HepG2 (cell line): ENCODE data around the gene PROC. TPM values are rescaled to one million over a fixed set of nuclear protein-coding genes. Genes with fewer than 3 reads are reported as not detected.

Experiments used
- BHLHE40 ChIP-seq: IDR thresholded peaks from 2 replicates; pipeline ENCODE4 v1.6.1; 2011; ENCODE audit warnings: low read length, improper control_type of control experiment
- CREM ChIP-seq, 2 experiments: sonication (generic) in 1 of 2; formaldehyde crosslinking in 1 of 2; IDR thresholded peaks; 2 replicates each; pipeline versions ENCODE4 v1.4.0 to v1.6.1; 2016 to 2020; ENCODE audit warnings: antibody characterized with exemption in 1 of 2, mild to moderate bottlenecking in 1 of 2, missing genetic modification reagents in 1 of 2
- HDAC2 ChIP-seq: sonication (generic); formaldehyde crosslinking; IDR thresholded peaks from 2 replicates; pipeline ENCODE4 v1.4.0; 2020; ENCODE audit warnings: missing genetic modification reagents
- NFKB2 ChIP-seq: sonication (generic); formaldehyde crosslinking; IDR thresholded peaks from 2 replicates; pipeline ENCODE4 v1.4.0; 2020; ENCODE audit warnings: missing genetic modification reagents, borderline replicate concordance
- PHF8 ChIP-seq: sonication (generic); formaldehyde crosslinking; IDR thresholded peaks from 2 replicates; pipeline ENCODE4 v1.5.0; 2020; ENCODE audit warnings: missing genetic modification reagents
- RARG ChIP-seq: sonication (generic); formaldehyde crosslinking; IDR thresholded peaks from 2 replicates; pipeline ENCODE4 v1.4.0; 2020; ENCODE audit warnings: low read depth, mild to moderate bottlenecking, missing genetic modification reagents
- SAFB2 ChIP-seq: sonication (generic); formaldehyde crosslinking; IDR thresholded peaks from 2 replicates; pipeline ENCODE4 v1.5.1; 2020; ENCODE audit warnings: missing genetic modification reagents, low read depth, mild to moderate bottlenecking, borderline replicate concordance
- ZC3H4 ChIP-seq: sonication (generic); formaldehyde crosslinking; IDR thresholded peaks from 2 replicates; pipeline ENCODE4 v1.4.0; 2020; ENCODE audit warnings: missing genetic modification reagents, borderline replicate concordance
- ZFP1 ChIP-seq: IDR thresholded peaks from 2 replicates; pipeline ENCODE4 v1.6.1; 2016
- ZFY ChIP-seq: sonication (generic); formaldehyde crosslinking; IDR thresholded peaks from 2 replicates; pipeline ENCODE4 v1.4.0; 2020; ENCODE audit warnings: missing genetic modification reagents
- ZNF180 ChIP-seq: sonication (generic); formaldehyde crosslinking; IDR thresholded peaks from 2 replicates; pipeline ENCODE4 v1.4.0; 2020; ENCODE audit warnings: low read depth, missing genetic modification reagents, borderline replicate concordance
- ZNF317 ChIP-seq: sonication (generic); formaldehyde crosslinking; IDR thresholded peaks from 2 replicates; pipeline ENCODE4 v1.5.0; 2020; ENCODE audit warnings: mild to moderate bottlenecking, missing genetic modification reagents
- ZNF703 ChIP-seq: sonication (generic); formaldehyde crosslinking; IDR thresholded peaks from 2 replicates; pipeline ENCODE4 v1.5.1; 2020; ENCODE audit warnings: missing genetic modification reagents, mild to moderate bottlenecking, moderate library complexity, borderline replicate concordance
- ZNF747 ChIP-seq: sonication (generic); formaldehyde crosslinking; IDR thresholded peaks from 2 replicates; pipeline ENCODE4 v1.8.1; 2023; ENCODE audit warnings: missing genetic modification reagents, mild to moderate bottlenecking, borderline replicate concordance
- ZNF775 ChIP-seq: sonication (generic); formaldehyde crosslinking; IDR thresholded peaks from 2 replicates; pipeline ENCODE4 v1.4.0; 2020; ENCODE audit warnings: missing genetic modification reagents, mild to moderate bottlenecking, moderate library complexity, borderline replicate concordance
- ZNF776 ChIP-seq: sonication (generic); formaldehyde crosslinking; IDR thresholded peaks from 2 replicates; pipeline ENCODE4 v1.4.0; 2020; ENCODE audit warnings: mild to moderate bottlenecking, missing genetic modification reagents
- polyA plus RNA-seq, 8 experiments: library from polyadenylated mRNA; depleted of rRNA in 3 of 8; stranded (reverse) in 7 of 8; unstranded in 1 of 8; fragments of >200 nt; fragmentation: Illumina TruSeq in 4 of 8; extraction: Trizol in 4 of 8; gene quantifications; 2 replicates each; pipeline versions ENCODE4 v1.2.1 to v1.2.3, GENCODE V29; 2011 to 2016; ENCODE audit warnings: low read depth in 4 of 8, missing spikeins in 1 of 8, mixed read lengths in 1 of 8; ENCODE audit not compliant: insufficient read depth in 1 of 8
- total RNA-seq, 5 experiments: library from RNA; depleted of rRNA; stranded (reverse); fragments of >200 nt; fragmentation: Illumina TruSeq; extraction: Trizol; gene quantifications; 2 replicates each; pipeline ENCODE4 v1.2.3, GENCODE V29; 2016; ENCODE audit warnings: low read depth in 1 of 5
- TF ChIP-seq, protein P1 (sequence below): sonication (generic); formaldehyde crosslinking; IDR thresholded peaks from 2 replicates; pipeline ENCODE4 v1.4.0; 2020; ENCODE audit warnings: missing genetic modification reagents, borderline replicate concordance
- TF ChIP-seq, protein P2 (sequence below): IDR thresholded peaks from 2 replicates; pipeline ENCODE4 v1.6.1; 2016
- TF ChIP-seq, protein P3 (sequence below): fragments of 450-650 bp; IDR thresholded peaks from 2 replicates; pipeline ENCODE4 v1.6.1; 2017; ENCODE audit warnings: mild to moderate bottlenecking
- TF ChIP-seq, protein P4 (sequence below): sonication (generic); formaldehyde crosslinking; IDR thresholded peaks from 2 replicates; pipeline ENCODE4 v1.5.0; 2020; ENCODE audit warnings: missing genetic modification reagents

The PROC gene
- total and polyA plus RNA-seq, 2 of the 13 experiments (the other 11 are each of a cell fraction or from before 2014, with no cell fraction given) = 134 to 185 TPM

DNA sequence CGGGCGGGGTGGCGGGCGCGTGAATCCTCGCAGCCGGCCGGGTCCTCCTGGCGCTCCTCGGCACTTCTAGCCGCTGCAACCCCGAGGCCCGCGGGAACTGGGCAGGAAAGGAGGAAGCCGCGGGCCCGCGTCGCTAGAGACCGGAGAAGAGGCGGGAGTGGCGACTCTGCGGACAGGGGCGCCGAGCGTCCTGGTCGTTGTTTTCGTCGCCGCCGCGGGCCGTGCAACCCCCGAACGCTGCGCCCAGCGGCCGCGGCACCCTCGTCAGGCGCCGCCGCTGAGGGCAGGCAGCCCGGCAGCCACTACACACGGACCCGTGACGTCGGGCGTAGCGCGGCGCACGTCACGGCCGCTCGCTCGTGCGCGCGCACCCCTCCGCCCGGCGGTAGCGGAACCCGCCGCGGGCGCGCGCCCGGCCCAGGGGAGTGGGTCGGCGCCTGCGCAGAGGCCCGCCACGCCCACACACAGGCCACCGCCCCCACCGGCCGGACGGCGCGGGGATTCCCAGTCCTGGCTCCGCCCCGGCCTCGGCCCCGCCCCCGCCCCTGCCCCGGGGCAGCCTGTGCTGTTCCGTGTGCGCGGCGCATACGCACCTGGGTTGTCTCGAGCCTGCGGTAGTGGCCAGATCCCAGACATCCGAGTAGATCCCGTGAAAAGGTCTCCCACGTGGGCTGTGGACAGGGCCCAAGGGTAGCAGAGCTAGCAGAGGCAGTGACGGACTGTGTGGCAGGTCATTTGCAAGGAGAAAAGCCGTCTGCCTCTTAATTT, 30.4 kb upstream of the PROC start, which contains the start of gene MAP3K2 (continued):
- TF ChIP-seq PHF8 (CRISPR knock-in tag) = peak; percentile 90
- TF ChIP-seq, protein P1, sequence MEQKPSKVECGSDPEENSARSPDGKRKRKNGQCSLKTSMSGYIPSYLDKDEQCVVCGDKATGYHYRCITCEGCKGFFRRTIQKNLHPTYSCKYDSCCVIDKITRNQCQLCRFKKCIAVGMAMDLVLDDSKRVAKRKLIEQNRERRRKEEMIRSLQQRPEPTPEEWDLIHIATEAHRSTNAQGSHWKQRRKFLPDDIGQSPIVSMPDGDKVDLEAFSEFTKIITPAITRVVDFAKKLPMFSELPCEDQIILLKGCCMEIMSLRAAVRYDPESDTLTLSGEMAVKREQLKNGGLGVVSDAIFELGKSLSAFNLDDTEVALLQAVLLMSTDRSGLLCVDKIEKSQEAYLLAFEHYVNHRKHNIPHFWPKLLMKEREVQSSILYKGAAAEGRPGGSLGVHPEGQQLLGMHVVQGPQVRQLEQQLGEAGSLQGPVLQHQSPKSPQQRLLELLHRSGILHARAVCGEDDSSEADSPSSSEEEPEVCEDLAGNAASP (CRISPR knock-in tag) = peak; percentile 21; the same call in 1 of the 2 replicates
- TF ChIP-seq CREM (IDR thresholded peaks at IDR 0.05) = no peak
- TF ChIP-seq CREM (CRISPR knock-in tag; IDR thresholded peaks at IDR 0.05) = no peak
- no peak; the same call in 1 of the 2 replicates for TF ChIP-seq ZNF180 (CRISPR knock-in tag)
- 0 out of 2 replicates have a peak, but pooled peaks have one; percentile 31 for TF ChIP-seq ZNF747
- no peak for TF ChIP-seq HDAC2
- TF ChIP-seq ZNF776 (CRISPR knock-in tag) = peak; percentile 73; the same call in 1 of the 2 replicates
- no peak for TF ChIP-seq ZNF775 (CRISPR knock-in tag)
- TF ChIP-seq, protein P2, sequence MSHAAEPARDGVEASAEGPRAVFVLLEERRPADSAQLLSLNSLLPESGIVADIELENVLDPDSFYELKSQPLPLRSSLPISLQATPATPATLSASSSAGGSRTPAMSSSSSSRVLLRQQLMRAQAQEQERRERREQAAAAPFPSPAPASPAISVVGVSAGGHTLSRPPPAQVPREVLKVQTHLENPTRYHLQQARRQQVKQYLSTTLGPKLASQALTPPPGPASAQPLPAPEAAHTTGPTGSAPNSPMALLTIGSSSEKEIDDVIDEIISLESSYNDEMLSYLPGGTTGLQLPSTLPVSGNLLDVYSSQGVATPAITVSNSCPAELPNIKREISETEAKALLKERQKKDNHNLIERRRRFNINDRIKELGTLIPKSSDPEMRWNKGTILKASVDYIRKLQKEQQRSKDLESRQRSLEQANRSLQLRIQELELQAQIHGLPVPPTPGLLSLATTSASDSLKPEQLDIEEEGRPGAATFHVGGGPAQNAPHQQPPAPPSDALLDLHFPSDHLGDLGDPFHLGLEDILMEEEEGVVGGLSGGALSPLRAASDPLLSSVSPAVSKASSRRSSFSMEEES = peak; percentile 12; the same call in 1 of the 2 replicates
- TF ChIP-seq ZNF703 (CRISPR knock-in tag) = no peak
- TF ChIP-seq ZNF317 = 0 out of 2 replicates have a peak, but pooled peaks have one; percentile 15
- TF ChIP-seq ZC3H4 (CRISPR knock-in tag) = peak; percentile 69; the same call in 1 of the 2 replicates
- TF ChIP-seq, protein P3, sequence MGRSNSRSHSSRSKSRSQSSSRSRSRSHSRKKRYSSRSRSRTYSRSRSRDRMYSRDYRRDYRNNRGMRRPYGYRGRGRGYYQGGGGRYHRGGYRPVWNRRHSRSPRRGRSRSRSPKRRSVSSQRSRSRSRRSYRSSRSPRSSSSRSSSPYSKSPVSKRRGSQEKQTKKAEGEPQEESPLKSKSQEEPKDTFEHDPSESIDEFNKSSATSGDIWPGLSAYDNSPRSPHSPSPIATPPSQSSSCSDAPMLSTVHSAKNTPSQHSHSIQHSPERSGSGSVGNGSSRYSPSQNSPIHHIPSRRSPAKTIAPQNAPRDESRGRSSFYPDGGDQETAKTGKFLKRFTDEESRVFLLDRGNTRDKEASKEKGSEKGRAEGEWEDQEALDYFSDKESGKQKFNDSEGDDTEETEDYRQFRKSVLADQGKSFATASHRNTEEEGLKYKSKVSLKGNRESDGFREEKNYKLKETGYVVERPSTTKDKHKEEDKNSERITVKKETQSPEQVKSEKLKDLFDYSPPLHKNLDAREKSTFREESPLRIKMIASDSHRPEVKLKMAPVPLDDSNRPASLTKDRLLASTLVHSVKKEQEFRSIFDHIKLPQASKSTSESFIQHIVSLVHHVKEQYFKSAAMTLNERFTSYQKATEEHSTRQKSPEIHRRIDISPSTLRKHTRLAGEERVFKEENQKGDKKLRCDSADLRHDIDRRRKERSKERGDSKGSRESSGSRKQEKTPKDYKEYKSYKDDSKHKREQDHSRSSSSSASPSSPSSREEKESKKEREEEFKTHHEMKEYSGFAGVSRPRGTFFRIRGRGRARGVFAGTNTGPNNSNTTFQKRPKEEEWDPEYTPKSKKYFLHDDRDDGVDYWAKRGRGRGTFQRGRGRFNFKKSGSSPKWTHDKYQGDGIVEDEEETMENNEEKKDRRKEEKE = no peak
- peak; percentile 32; the same call in 1 of the 2 replicates for TF ChIP-seq NFKB2 (CRISPR knock-in tag)
- TF ChIP-seq ZFP1 = no peak
- TF ChIP-seq ZFY (CRISPR knock-in tag) = peak; percentile 95
- TF ChIP-seq RARG = no peak
- TF ChIP-seq BHLHE40 = peak; percentile 8; the same call in 1 of the 2 replicates
- TF ChIP-seq SAFB2 (CRISPR knock-in tag) = peak; percentile 82; the same call in 1 of the 2 replicates
- TF ChIP-seq, protein P4, sequence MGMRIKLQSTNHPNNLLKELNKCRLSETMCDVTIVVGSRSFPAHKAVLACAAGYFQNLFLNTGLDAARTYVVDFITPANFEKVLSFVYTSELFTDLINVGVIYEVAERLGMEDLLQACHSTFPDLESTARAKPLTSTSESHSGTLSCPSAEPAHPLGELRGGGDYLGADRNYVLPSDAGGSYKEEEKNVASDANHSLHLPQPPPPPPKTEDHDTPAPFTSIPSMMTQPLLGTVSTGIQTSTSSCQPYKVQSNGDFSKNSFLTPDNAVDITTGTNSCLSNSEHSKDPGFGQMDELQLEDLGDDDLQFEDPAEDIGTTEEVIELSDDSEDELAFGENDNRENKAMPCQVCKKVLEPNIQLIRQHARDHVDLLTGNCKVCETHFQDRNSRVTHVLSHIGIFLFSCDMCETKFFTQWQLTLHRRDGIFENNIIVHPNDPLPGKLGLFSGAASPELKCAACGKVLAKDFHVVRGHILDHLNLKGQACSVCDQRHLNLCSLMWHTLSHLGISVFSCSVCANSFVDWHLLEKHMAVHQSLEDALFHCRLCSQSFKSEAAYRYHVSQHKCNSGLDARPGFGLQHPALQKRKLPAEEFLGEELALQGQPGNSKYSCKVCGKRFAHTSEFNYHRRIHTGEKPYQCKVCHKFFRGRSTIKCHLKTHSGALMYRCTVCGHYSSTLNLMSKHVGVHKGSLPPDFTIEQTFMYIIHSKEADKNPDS (CRISPR knock-in tag) = no peak; the same call in 1 of the 2 replicates
